ENCODE measurements around the gene ITGA1.

The ITGA1 gene

DNA sequence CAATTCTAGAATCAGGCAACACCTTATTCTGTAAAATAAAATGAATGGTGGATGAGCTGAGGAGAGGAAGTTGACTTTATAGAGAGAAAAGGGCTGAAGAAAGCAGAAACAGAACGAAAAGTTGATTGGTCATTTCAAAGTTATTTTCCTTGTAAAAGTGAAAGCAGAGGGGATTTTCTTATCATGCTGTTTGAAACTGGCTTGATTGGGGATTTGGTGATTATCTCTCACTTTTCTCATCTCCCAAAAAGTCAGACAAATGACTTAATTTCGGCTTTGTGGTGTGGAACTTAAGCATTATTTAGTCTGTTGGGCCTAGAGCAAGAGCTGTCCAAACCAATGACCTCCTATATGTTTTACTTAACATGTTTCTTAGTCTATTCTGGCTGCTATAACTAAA, 141.0 kb downstream of the ITGA1 start:
- no peak overlapping the region for H3K4me3 ChIP-seq (ENCODE audit: control insufficient read depth, low read depth, low read length)
- TF ChIP-seq, protein P1, sequence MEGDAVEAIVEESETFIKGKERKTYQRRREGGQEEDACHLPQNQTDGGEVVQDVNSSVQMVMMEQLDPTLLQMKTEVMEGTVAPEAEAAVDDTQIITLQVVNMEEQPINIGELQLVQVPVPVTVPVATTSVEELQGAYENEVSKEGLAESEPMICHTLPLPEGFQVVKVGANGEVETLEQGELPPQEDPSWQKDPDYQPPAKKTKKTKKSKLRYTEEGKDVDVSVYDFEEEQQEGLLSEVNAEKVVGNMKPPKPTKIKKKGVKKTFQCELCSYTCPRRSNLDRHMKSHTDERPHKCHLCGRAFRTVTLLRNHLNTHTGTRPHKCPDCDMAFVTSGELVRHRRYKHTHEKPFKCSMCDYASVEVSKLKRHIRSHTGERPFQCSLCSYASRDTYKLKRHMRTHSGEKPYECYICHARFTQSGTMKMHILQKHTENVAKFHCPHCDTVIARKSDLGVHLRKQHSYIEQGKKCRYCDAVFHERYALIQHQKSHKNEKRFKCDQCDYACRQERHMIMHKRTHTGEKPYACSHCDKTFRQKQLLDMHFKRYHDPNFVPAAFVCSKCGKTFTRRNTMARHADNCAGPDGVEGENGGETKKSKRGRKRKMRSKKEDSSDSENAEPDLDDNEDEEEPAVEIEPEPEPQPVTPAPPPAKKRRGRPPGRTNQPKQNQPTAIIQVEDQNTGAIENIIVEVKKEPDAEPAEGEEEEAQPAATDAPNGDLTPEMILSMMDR (IDR thresholded peaks at IDR 0.05; ENCODE audit: control insufficient read depth, insufficient read depth, low read depth, low read length, missing control alignments): no peak
- no peak for DNase-seq (ENCODE audit: low read depth)

GRCh38 chr5:52938226-52938625, 150.5 kb downstream of the ITGA1 start:
- DNase-seq (ENCODE audit: low read depth): no peak
- TF ChIP-seq, protein P1 (IDR thresholded peaks at IDR 0.05; ENCODE audit: control insufficient read depth, insufficient read depth, low read depth, low read length, missing control alignments): no peak
- H3K4me3 ChIP-seq (ENCODE audit: control insufficient read depth, low read depth, low read length): no peak overlapping the region

DNA sequence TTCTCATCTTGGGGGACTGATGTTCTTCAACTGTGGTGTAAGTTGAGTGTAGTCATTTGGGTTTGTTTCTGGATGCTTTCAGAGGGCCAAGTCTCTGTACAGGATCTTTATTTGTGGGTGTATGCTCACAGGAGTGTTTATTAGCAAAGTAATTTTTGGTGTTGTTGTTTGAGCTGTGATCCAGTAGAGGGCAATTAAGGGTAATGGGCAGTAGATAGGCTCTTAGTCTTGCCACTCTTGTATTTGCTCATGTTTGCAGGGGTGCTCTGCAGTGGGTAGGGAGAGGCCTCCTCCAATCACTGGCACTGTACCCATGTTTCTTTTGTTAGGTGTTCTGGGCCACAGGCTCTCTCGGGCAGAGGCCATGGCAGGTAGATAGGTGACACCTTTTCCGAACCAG, 155.6 kb downstream of the ITGA1 start:
- no peak for DNase-seq (ENCODE audit: low read depth)
- H3K4me3 ChIP-seq (ENCODE audit: control insufficient read depth, low read depth, low read length): no peak overlapping the region
- TF ChIP-seq, protein P1 (IDR thresholded peaks at IDR 0.05; ENCODE audit: control insufficient read depth, insufficient read depth, low read depth, low read length, missing control alignments): peak; percentile 11

- DNase-seq (ENCODE audit: low read depth): no peak
- no peak overlapping the region for H3K4me3 ChIP-seq (ENCODE audit: control insufficient read depth, low read depth, low read length)
- TF ChIP-seq, protein P1 (IDR thresholded peaks at IDR 0.05; ENCODE audit: control insufficient read depth, insufficient read depth, low read depth, low read length, missing control alignments): no peak
Observed at GRCh38 chr5:52943808-52944207, 156.1 kb downstream of the ITGA1 start.

DNA sequence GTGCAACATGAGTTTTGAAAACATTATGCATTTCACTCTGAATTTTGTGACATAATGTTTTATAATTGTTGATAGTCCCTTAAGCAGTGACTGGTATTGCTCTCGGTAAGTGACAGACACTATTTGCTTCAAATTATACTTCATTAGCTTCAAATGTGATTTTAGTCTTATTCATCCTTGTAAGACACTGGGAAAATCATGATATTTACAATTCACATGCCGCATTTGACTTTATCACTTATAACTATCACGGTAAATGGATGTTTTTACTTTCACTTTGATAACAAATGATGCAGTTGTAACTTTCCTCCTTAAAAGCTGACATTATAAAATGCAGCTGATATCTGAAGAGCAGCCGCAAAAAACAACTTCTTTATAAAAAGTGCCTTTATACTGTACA, 157.3 kb downstream of the ITGA1 start:
- TF ChIP-seq, protein P1 (IDR thresholded peaks at IDR 0.05; ENCODE audit: control insufficient read depth, insufficient read depth, low read depth, low read length, missing control alignments): no peak
- no peak for DNase-seq (ENCODE audit: low read depth)
- H3K4me3 ChIP-seq (ENCODE audit: control insufficient read depth, low read depth, low read length): no peak overlapping the region

- no peak overlapping the region for H3K4me3 ChIP-seq (ENCODE audit: control insufficient read depth, low read depth, low read length)
- DNase-seq (ENCODE audit: low read depth): no peak
- TF ChIP-seq, protein P1 (IDR thresholded peaks at IDR 0.05; ENCODE audit: control insufficient read depth, insufficient read depth, low read depth, low read length, missing control alignments): no peak
Observed at GRCh38 chr5:52947208-52947607, 159.5 kb downstream of the ITGA1 start.

DNA sequence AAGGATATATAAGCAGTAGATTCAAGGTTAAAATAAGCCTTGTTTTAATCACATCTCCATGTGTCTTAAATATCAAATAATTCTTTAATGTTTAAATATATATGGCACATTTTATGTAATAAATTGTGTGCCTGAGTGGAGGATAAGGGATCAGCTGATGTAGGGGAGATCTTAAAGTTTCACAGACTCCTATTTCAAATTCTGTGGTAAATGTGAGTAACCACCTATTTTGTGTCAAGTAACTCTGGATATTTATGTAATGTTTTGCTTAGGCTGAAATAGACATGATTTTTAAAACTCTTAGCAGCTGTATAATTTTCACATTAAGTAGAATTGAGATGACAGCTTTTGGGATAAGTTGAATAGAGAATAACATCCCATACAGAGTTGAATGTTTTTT, 160.1 kb downstream of the ITGA1 start:
- TF ChIP-seq, protein P1 (IDR thresholded peaks at IDR 0.05; ENCODE audit: control insufficient read depth, insufficient read depth, low read depth, low read length, missing control alignments): no peak
- DNase-seq (ENCODE audit: low read depth): no peak
- H3K4me3 ChIP-seq (ENCODE audit: control insufficient read depth, low read depth, low read length): no peak overlapping the region

All from AG09309 (cell line).